SKM-1 treated with dmso at 0.1 percent for 144 hours (cell line): ENCODE measurements around the gene PBX3.

Experiments used
- DNase-seq: peaks from one replicate; lab custom pipeline; 2025; ENCODE audit not compliant: unreplicated experiment; lab: John Stamatoyannopoulos, UW

The PBX3 gene

DNA sequence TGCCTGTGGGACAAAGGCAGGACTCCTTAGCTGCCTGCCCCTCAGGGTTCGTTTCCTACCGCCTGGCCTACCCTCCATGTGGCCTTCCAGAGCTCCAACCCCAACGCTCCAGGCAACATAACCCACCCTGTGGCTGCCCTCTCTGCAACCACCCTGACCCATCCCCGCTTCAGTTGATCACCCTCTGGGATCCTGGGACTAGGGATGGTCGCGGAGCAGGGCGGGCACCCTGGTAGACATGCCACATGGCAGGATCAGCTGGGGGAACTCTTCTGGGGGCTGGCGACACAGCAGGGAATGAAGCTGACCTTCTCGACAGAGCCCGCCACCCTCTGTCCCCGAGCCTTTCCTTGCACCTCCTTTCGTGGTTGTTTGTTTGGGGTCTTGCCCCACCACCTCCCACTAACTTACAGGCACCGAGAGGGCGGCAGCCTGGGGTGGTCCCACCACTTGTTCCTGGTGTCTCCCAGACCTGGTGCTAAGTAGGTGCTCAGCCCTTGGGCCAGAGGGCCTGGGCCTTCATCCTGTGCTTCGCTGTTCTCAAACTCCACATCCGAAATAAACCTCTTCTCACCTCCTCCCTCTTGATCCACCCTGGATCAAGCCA lies 243.1 kb downstream of the PBX3 start:
- DNase-seq, result no peak

DNA sequence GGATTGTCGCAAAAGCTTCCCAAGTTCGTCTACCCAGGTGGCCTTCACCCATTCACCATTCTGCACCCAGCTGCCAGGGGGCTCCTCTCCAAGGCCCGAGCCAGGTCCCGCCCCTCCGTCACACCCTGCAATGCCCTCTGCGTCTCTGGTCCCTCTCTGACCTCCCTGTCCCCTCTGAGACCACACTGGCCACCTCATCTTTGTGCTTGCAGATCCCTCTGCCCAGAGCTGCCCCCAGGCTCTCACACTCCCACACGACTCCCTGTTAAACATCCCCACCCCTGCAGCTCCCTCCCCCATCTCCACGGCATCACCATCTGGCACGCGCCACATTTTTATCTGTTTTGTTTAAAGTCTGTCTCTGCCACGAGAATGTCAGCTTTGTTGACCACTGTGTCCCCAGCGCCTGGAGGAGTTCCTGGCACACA lies 243.6 kb downstream of the PBX3 start:
- DNase-seq, result no peak

GRCh38 chr9:125991886-125992529 lies 244.8 kb downstream of the PBX3 start:
- no peak for DNase-seq

GRCh38 chr9:125992557-125992956 lies 245.4 kb downstream of the PBX3 start:
- no peak for DNase-seq

DNA sequence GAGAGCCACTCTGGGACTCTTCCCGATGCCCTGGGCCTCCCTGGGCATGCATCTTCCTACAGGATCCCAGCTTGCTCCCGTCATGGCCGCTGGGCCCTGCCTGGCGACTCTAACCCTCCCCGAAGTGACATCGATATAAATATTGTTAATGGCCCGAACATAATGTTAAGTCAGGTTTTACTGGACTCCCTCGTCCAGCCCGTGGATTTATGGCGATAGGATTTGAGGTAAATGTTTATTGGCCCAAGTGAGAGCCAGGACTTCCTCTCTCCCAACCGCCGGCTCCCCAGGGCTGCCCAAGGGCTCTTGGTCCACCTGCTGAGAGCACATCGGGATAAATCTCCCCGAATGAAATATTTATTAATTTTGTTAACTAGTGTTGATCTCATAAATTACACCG lies 246.3 kb downstream of the PBX3 start:
- DNase-seq, result no peak

DNA sequence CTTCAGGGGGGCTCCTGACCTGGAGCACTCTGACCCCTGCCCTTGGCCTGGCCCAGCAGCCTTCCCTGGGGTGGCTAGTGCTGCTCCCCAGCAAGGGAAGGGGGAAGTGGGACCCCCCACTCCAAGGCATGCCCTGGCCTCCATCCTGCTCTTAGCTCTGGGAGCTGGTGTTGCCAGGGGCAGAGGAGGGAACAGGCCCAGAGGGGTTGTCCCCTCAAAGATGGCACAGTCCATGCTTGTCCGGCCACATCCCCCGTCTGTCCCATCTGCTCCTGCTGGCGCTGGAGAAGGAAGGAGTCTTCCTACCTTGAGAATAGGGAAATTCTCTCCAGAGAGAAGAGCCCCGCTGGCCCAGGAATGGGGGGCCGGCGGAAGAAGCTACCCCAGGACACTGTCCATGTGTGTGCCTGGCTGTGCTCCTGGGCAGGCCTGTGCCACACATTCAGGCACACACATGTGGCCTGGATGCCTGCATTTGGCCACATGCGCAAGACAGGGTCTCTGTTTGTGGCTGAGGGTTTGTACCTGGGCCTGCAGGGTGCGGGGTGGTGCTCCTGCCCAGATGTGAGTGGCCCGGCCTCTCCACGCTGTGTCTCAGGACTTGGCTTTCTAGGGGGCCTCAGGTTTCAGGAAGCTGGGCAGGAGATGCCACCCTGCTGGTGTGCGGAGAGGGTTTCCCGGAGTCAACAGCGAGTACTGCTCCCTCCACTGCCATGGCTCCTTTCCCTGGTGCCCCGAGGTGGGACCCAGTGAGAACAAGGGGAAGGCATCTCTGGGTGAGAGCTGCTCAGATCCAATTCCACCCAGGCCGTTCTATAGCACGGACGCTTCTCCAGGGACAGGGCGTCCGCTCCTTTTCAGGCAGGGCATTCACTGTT lies 247.1 kb downstream of the PBX3 start:
- DNase-seq, result no peak

DNA sequence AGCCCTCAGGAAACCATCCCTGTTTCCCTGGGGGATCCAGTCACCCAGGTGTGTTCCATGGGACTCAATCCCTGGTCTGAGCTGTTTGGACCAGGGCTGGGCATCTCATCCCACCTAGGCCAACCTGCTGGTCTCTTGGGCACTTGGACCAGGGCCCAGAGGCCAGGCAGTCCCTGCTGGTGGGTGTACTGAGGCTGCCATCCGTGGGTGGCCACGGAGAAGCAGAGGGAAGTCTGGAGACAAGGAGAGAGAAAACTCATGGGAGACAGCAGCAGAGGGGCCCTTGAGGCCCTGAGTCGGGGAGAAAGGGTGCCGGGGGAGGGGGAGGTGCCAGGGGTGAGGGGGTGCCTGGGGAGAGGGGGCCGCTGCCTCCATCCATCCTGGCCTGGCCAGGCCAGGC lies 247.8 kb downstream of the PBX3 start:
- no peak for DNase-seq

DNA sequence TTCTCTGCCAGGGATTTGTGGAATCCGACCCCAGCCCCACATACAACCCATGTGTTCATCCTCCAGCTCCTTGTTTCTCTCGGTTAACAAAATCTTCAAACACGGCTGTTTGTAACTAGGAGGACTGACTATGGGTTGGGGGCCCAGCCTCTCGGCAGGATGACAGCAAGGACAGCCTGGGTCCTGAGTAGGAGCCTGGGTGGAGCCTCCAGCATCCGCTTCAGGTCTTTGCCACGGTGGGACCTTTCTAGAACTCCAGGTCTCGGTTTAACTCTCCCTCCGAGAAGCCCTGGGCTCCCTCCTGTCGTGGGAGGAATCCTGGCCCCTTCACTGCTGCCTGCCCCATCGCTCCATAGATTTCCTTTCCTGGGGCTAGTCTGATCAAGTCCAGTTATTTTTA lies 248.5 kb downstream of the PBX3 start:
- DNase-seq, result no peak

- no peak for DNase-seq
Measured at GRCh38 chr9:125996791-125997190, 249.6 kb downstream of the PBX3 start.

GRCh38 chr9:125997196-125997823 lies 250.1 kb downstream of the PBX3 start:
- DNase-seq, result no peak

DNA sequence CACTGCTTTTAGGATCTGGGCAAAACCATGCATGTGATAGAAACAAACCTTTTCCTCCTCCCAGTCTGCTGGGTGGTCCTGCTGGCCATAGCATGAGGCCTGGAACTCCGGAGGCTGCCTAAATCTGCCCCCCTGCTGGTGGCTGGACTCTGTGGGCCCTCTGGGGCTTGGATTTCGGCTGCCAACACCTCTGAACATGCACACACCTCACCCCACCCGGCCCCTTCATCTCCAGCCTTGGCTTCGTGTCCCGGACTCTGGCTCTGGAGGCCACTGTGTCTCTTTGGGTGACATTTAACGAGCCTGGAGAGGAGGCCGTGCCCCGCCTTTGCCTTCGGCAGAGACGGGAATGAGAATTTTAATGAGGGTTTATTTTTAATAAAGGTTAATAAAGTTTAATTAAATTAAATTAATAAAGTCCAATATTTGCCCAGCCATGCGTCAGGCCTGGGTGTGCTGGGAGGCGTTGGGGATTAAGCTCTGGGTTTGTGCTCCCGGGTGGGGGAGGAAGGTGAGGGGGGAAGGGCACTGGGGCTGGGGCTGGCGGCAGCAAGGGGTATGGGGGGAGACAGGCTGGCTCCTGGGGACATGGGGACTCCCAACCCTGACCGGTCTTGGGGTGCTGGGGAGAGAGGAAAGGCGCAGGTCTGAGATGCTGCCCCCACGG lies 251.8 kb downstream of the PBX3 start:
- DNase-seq, result no peak

DNA sequence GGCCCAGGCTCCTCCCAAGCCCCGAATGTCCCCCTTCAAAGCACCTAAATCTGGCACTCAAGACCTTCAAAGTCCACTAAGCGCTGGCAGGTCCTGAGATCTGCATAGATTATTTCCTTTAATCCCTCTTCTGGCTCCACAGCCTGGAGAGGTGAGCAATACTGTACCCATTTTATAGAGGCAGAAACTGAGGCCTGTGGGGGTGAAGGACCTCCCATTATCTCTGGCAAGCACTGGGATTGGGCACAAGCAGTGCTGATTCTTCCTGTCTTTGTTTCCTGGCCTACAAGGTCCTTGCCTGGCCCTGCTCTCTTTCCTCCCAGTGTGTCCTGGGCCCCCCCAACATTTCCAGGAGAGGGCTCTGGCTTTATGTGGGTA lies 252.3 kb downstream of the PBX3 start:
- no peak for DNase-seq

GRCh38 chr9:126000256-126000655 lies 253.1 kb downstream of the PBX3 start:
- no peak for DNase-seq

- no peak for DNase-seq
Measured at GRCh38 chr9:126000731-126001580, 253.8 kb downstream of the PBX3 start.

GRCh38 chr9:126001581-126002225 lies 254.5 kb downstream of the PBX3 start:
- DNase-seq, result no peak

DNA sequence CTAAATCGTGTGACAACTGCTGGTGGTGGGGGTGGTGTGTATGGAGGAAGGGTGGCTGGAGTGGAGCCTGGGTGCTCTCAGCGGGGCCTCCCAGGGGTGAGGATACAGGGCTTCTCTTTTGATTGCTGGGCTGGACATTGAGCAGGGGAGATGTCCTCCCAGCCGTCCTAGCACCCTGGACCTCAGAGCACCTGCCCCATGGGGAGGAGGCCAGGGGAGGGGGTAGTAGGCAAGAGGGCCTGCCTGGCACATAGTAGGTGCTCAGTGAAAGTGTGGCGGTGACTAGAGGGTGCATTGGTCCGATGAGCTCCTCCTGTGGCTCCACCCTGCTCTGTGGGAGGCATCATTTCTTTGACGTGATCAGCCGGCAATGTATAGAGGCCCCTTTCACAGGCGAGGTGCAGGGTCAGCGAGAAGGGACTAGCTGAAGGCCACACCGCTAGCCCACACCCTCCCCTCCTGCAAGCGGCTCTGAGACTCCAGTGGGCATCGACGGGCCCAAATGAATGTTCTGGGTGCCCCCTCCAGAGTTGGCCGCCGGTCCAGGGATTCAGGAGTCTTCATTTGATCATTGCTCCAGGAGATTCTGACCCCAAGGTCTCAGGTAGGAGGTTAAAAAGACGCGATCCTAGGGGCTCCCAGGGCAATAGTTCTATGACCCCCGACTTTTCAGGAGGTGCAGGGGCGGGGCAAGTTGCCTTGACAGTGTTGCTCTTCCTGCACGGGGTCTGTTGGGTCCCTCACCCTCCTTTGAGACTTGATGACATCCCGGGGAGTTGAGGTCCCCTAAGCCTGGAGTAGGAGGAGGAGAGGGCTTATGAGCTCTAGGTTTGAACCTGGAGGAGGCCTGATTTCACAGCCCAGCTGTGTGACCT lies 255.5 kb downstream of the PBX3 start:
- DNase-seq, result no peak

- no peak for DNase-seq
Measured at GRCh38 chr9:126009047-126009446, 261.9 kb downstream of the PBX3 start.

- DNase-seq, result no peak
Measured at GRCh38 chr9:126014726-126015125, 267.6 kb downstream of the PBX3 start.

DNA sequence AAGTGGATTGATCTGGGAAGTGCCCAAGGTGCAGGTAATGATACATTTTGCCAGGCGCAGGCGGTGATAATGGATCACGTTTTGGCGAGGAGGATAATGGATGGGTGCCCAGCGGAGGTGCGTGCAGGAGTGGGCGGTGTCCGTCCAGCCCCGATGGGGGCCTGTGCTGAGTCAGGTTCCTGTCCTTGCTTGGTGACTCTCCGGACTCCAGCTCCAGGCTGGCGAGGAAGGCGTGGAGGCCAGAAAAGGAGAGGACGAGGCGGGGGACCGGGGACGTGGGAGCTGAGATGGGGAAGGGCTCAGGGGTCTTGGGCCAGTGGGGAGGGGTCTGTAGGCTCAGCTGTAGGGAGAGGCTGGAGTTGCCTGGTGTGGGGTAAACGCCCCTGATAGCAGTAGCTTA lies 268.3 kb downstream of the PBX3 start:
- DNase-seq, result no peak
